Measurements from ENCODE around the gene CNNM4.

CNNM4 gene

GRCh38 chr2:96810783-96811192 lies 50.1 kb downstream of the CNNM4 start:
- no peak for DNase-seq (ENCODE audit: low read depth in 2 of 2)

- DNase-seq (ENCODE audit: low read depth in 2 of 2): no peak
Measured at GRCh38 chr2:96811917-96812316, 51.2 kb downstream of the CNNM4 start.

GRCh38 chr2:96813656-96814055 lies 53.0 kb downstream of the CNNM4 start:
- DNase-seq (ENCODE audit: low read depth in 2 of 2): no peak

- peak in 1 of 2 donors; percentile 23 for DNase-seq (ENCODE audit: low read depth in 2 of 2)
Measured at GRCh38 chr2:96815326-96816126, 54.8 kb downstream of the CNNM4 start.

- DNase-seq (ENCODE audit: low read depth in 2 of 2): peak; percentile 89 to 96
Measured at GRCh38 chr2:96816127-96816835, 55.6 kb downstream of the CNNM4 start, which contains the start of gene CNNM3. TSS of gene CNNM3 (plus strand) at chr2:96816268. CDS start at chr2:96816278, 10 bp downstream.

- DNase-seq (ENCODE audit: low read depth in 2 of 2): no peak
Measured at GRCh38 chr2:96816836-96817702, 56.4 kb downstream of the CNNM4 start.

GRCh38 chr2:96817882-96818281 lies 57.2 kb downstream of the CNNM4 start:
- no peak for DNase-seq (ENCODE audit: low read depth in 2 of 2)

- no peak for DNase-seq (ENCODE audit: low read depth in 2 of 2)
Measured at GRCh38 chr2:96819128-96819875, 58.6 kb downstream of the CNNM4 start.

GRCh38 chr2:96819876-96820511 lies 59.3 kb downstream of the CNNM4 start:
- no peak for DNase-seq (ENCODE audit: low read depth in 2 of 2)

GRCh38 chr2:96821113-96821675 lies 60.5 kb downstream of the CNNM4 start:
- no peak for DNase-seq (ENCODE audit: low read depth in 2 of 2)

- DNase-seq (ENCODE audit: low read depth in 2 of 2): no peak
Measured at GRCh38 chr2:96822786-96823185, 62.1 kb downstream of the CNNM4 start.

- no peak for DNase-seq (ENCODE audit: low read depth in 2 of 2)
Measured at GRCh38 chr2:96823198-96823597, 62.5 kb downstream of the CNNM4 start.

- DNase-seq (ENCODE audit: low read depth in 2 of 2): no peak
Measured at GRCh38 chr2:96824079-96824870, 63.6 kb downstream of the CNNM4 start.

GRCh38 chr2:96825057-96825456 lies 64.4 kb downstream of the CNNM4 start:
- no peak for DNase-seq (ENCODE audit: low read depth in 2 of 2)

- no peak for DNase-seq (ENCODE audit: low read depth in 2 of 2)
Measured at GRCh38 chr2:96826546-96827278, 66.0 kb downstream of the CNNM4 start.

GRCh38 chr2:96828436-96828835 lies 67.7 kb downstream of the CNNM4 start:
- DNase-seq (ENCODE audit: low read depth in 2 of 2): no peak

GRCh38 chr2:96828874-96829273 lies 68.2 kb downstream of the CNNM4 start:
- no peak for DNase-seq (ENCODE audit: low read depth in 2 of 2)

- DNase-seq (ENCODE audit: low read depth in 2 of 2): no peak
Measured at GRCh38 chr2:96830044-96830562, 69.4 kb downstream of the CNNM4 start.

GRCh38 chr2:96831679-96832078 lies 71.0 kb downstream of the CNNM4 start:
- no peak for DNase-seq (ENCODE audit: low read depth in 2 of 2)

Data from stimulated activated CD4-positive, alpha-beta T cell treated with anti-CD3 and anti-CD28 coated beads, Interleukin-15, amount 100 ng/mL, for 48 hours (primary cell).